GM21576 (cell line): ENCODE data around the gene NRROS.
"Not testable (repeated sequence)": the region's sequence is repeated elsewhere in the genome, so short reads cannot be mapped to it uniquely, and the experiment has no call there.

ENCODE experiments used
- ATAC-seq: cut with Tn5 transposase; IDR thresholded peaks from one replicate; pipeline ENCODE4 v1.9.1; 2021; ENCODE audit warnings: mild to moderate bottlenecking, moderate library complexity; ENCODE audit not compliant: unreplicated experiment

NRROS gene

GRCh38 chr3:196624067-196624790, 15.3 kb upstream of the NRROS start:
- no peak for ATAC-seq

DNA sequence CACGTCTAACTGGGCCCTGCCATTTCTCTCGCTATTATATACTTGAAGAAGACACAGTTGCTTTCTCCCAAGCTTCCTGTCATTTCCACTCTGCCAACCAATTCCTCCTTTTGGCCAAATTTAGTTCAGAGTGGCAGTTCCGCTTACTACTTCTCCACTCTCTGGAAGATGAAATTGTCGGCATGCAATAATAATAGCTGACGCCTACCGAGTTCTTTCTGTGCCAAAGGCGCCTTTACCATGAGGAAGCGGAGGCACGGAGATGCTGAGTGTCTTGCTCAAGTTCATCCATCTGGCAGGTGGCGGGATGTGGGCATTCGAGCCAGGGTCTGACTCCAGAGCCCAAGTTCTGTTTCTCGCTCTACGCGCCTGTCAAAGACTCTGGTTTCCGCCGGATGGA, 14.6 kb upstream of the NRROS start:
- no peak for ATAC-seq

DNA sequence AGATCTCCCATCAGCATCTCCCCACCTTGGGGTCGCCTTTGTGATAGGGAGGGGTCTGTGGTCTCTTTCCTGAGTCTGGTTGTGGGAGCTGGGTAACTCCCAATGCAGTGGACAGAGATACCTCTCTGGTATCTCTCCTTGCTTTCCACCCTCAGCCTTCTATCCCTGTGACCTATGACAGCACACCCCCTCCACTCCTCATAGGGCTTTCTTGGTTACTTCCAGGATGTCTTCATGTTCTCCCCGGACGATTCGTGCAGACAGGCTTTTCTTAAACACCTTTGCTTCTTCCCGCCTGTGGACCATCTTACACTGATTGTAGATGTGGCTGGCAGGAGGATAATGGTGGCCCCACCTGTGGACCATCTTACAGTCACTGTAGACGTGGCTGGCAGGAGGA, 14.2 kb upstream of the NRROS start:
- ATAC-seq: no peak

DNA sequence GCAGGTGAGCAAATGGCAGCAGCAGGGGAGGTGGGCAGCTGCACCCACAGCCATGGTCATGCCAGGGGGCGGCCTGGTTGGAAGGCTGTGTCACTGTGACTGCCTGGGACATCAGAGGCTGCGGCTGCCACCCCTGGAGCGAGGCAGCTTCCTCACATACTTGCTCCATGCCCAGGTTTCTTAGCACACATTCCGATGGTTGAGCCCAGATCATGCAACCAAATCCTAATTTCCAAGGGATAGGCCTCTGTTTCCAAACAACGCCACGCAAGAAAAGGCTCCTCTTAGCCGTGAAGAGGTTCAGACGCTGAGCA, 11.6 kb upstream of the NRROS start:
- ATAC-seq: no peak

GRCh38 chr3:196629228-196629627, 10.3 kb upstream of the NRROS start:
- ATAC-seq: no peak

DNA sequence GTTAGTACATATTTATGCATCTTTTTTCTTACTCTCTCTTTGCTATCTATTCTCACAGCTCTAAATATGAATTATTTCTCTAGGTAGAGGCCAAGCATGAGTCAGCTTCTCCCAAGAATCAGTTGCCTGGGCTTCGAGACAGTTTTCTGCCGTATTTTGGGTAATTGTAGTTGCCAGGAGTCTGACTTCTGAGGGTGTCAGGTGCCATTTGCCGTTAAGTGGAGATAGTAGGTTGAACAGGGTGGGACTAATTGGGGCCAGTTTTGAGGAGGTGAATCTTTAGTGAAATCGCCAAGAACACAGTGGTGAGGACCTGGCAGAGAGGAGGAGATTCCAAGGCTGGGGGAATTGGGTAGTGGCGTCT, 7.8 kb upstream of the NRROS start:
- no peak for ATAC-seq

- ATAC-seq: peak; percentile 65
Measured at GRCh38 chr3:196632046-196632751, 7.3 kb upstream of the NRROS start.

DNA sequence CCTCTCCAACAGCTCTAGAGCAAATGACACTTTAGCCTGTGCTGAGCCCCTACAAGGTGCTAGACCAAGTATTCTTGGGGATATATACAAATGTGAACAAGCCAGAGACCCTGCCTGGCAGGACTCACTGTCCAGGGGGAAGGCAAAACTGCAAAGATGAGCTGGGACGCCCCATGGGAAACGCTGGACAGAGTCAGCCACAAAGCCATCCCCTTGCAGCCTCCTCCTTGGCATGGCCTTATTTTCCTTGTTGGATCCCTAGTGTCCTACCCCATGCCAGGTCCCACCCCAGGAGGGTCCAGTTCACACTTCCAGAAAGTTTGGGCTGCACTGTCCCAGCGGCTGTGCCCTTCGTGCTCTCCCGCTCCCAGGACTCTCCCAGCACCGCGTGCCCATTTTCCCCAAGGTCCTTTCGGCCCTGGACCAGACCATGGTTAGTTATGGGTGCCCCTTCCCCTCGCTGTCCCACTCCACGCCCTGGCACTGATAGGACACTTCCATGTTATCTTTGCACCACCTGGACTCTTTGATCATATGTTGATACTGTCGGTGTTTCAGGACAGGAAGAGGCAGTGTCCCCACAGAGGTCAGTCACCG, 5.8 kb upstream of the NRROS start:
- no peak for ATAC-seq

DNA sequence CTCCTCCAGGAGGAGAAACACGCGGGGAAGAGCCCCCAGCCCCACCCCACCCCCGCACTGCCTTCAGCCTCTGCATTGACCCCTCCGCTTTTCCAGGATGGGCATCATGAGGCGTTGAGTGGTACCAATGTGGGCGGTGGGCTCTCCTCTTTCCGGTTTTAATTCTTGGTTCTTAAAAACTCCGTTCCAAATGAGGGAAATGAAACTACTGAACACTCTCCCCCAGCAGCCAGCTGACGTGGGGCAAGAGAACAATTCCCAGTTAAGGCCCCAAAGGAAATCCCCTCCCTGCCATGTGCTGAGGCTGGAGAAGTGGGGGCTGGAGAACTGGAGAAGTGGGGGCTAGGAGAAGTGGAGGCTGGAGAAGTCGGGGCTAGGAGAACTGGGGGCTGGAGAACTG, 5.3 kb upstream of the NRROS start:
- no peak for ATAC-seq

DNA sequence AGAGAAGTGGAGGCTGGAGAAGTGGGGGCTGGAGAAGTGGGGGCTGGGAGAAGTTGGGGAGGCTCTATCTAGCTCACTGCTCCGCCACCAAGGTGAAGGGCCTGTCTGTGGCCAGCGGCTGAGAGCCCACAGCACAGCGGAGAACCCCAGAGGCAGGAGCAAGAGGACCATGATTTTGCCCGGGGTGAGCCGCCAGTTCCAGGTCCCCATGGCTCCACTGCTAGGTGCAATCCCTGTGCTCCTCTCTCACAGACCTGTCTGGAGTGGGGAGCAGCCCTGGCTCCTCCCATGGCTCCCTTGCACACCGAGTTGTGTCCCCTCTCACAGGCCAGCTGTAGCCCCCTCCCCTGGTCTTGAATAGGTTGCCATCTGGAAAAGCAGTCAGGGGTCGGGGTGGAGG, 4.7 kb upstream of the NRROS start:
- ATAC-seq: no peak

DNA sequence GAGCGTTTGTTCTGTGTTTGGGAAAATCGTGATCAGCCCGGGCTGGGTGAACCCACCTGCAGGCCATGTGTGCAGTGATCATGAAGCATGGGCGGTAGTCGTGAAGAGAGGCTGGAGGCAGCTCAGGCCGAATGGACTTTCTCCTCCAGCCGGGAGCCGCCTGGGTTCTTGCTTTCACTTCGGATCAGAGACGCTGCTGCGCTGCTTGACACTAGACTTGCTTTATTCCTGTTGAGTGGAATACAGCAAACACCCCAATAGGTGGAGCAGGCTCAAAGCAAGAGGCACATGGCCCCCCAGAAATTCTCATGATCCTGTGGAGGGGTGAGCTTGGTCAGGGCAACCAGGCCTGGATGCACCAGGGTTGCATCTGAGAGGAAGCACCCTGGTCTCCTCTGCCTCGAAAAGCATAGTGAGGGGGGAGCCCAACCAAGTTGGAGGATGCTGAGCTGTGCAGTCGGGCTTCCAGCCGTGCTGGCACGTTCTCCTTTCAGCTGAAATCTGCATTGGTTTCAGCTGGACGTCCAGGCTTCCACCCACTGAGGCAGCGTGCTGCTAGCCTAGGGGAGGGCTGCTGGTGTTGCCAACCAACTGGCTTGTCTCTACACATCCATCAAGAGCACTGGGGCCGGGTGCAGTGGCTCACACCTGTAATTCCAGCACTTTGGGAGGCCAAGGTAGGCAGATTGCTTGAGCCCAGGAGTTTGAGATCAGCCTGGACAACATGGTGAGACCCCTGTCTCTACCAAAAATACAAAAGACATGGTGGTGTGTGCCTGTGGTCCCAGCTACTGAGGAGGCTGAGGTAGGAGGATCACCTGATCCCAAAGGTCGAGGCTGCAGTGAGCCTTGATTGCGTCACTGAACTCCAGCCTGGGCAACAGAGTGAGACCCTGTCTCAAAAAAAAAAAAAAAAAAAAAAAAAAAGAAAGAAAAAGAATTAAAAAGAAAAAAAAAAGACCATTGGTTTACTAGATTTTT, 2.8 kb upstream of the NRROS start:
- no peak for ATAC-seq

DNA sequence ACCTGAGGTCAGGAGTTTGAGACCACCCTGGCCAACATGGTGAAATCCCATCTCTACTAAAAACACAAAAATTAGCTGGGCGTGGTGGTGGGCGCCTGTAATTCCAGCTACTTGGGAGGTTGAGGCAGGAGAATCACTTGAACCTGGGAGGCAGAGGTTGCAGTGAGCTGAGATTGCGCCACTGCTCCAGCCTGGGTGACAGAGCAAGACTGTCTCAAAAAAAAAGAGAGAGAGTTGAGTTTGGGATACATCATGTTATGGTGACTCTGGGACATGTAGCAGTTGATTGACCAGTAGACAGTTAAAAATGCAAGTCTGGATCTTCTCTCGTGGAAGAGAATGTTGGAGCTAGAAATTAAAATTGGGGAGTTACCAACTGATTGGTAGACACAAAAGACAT, 1.6 kb upstream of the NRROS start:
- not testable (repeated sequence) for ATAC-seq

- ATAC-seq: peak; percentile 1
Measured at GRCh38 chr3:196638861-196639482, 522 bp upstream of the NRROS start.

DNA sequence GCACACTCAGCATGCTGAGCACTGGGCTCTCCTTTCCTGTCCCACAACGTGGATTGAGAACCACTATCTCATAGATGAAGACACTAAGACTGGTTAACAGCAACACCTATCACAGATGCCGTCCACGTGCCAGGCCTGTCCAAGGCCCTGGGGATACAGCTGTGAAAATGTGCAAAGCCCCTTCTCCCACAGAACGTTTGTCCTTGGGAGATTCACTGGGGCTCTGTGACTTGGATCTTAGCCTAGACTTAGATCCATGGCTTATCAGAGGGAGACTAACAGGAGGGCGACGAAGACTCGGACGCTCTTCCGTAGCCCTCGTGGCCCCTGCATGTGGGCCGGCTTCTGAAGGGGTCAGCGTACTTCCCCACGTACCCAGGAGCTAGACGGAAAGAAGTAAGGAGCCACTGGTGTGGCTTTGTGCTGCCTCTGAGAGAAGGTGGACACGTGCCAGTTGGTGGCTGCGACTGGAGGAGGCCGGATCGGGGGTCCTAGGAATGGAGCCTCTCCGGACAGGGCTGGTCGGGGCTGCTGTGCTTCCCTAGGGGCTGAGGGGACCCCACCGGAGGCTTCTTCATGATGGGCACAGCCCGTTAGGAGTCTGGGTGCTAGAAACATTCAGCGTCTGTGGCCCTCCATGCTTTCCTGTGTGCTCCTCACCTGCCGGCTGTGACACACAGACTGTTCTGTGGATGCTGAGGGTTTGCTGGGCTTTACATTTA, 964 bp downstream of the NRROS start:
- no peak for ATAC-seq

DNA sequence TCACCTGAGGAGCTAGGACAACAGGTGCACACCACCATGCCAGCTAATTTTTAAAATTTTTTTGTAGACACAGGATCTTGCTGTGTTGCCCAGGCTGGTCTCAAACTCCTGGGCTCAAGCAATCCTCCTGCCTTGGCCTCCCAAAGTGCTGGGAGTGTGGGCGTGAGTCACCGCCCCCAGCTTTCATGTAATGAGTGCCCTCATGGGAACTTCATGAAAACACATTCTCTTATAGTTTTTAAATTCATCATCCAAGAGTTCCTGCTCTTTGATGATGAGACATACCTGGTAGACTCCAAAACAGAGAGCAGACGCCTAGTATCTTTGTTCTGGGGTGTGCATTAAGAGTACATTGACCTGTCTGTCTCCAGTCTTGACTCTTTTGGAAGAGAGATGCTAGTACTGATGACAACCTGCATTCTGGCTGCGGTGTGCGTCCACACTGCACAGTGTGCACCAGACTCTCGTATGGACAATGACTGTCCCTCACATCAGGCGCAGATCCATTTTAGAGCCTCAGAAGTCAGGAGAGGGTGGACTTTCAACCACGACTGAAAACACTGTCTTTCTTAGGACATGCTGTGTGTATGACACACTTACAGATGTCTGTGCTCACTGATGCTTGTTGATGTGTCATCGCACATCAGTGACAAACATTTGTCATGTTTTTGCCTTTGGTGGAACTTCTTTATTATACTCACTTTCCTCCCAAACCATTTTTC, 2.0 kb downstream of the NRROS start:
- no peak for ATAC-seq

GRCh38 chr3:196642434-196642833, 2.9 kb downstream of the NRROS start:
- no peak for ATAC-seq

- ATAC-seq: peak; percentile 71
Measured at GRCh38 chr3:196643201-196643749, 3.8 kb downstream of the NRROS start.

DNA sequence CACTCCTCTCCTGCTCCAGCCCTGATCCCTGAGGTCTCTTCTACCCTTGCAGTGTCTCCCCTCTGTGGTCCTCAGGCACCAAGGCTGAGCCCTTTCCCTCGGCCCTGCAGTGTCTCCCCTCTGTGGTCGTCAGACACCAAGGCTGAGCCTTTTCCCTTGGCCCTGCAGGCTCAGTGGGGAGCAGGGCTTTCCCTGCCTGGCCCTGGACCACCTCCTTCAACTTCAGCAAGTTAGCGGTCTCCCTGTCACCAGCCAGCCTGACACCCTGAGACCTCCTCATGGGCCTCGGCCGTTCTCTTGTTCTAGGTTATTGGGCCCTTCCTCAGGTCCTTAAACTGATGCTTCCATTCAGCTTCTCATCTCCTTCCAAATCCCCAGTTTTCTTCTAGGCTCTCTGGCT, 4.3 kb downstream of the NRROS start:
- no peak for ATAC-seq

GRCh38 chr3:196645096-196645495, 5.6 kb downstream of the NRROS start:
- ATAC-seq: no peak
